ENCODE data around the gene TSC22D2.

DNA sequence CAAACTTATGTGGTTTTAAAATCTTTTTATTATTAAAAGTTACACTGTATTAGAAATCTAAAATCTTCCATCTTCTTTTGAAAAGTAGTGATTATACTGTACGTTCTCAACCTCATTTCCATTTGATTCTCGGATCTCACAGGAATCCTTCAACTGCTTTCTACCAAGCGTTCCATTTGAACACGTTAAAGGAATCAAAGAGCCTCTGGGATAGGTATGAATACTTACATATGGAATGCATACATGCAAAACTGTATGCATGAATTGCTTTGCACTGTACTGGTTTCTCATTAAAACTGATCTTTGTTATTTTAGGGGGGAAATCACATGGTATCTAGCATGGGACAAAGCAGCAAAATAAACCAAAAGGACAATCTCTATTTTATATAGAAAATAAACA lies 14.8 kb downstream of the TSC22D2 start:
- TF ChIP-seq, protein P1, sequence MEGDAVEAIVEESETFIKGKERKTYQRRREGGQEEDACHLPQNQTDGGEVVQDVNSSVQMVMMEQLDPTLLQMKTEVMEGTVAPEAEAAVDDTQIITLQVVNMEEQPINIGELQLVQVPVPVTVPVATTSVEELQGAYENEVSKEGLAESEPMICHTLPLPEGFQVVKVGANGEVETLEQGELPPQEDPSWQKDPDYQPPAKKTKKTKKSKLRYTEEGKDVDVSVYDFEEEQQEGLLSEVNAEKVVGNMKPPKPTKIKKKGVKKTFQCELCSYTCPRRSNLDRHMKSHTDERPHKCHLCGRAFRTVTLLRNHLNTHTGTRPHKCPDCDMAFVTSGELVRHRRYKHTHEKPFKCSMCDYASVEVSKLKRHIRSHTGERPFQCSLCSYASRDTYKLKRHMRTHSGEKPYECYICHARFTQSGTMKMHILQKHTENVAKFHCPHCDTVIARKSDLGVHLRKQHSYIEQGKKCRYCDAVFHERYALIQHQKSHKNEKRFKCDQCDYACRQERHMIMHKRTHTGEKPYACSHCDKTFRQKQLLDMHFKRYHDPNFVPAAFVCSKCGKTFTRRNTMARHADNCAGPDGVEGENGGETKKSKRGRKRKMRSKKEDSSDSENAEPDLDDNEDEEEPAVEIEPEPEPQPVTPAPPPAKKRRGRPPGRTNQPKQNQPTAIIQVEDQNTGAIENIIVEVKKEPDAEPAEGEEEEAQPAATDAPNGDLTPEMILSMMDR (IDR thresholded peaks at IDR 0.05; ENCODE audit: low read depth, low read length) = no peak
- no peak for TF ChIP-seq EZH2phosphoT487 (IDR thresholded peaks at IDR 0.05; ENCODE audit: low read depth)

Data from OCI-LY3 (cell line).